Measurements from ENCODE around the gene SLC44A1. TPM values are rescaled to one million over a fixed set of nuclear protein-coding genes. Genes with fewer than 3 reads are reported as not detected.

SLC44A1 gene
- polyA plus RNA-seq, 2 of the 4 experiments (the other 2 are of a cell fraction) = 19.6 to 27.2 TPM

DNA sequence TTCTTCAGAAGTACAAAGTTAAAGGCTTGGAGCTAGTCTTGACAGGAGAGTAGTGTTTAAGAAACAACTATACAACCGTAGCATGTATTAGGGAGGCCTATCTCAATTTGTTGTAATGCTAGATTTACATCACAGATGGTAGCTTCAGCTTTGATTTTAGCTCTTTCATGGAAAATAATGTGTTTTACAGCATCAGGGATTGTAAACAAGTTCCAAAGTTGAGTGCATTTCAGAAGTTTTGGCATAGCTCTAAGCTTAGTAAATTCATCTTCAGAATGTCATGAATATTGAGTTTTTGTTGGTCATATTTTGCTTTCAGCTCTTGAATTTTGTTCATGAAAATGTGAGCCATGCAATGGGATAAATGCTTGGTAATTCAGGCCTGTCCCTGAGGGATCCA is 30.7 kb downstream of the SLC44A1 start:
- Histone ChIP-seq H3K9me3 (no peaks in the 10 kb centered on the region), H3K4me2 (no peak overlapping the region), H3K4me1 (no peaks in the 10 kb centered on the region), H3K4me3 (no peak overlapping the region), H3K27ac (no peak overlapping the region)
- CTCF ChIA-PET = interaction anchor here (0.7 kb wide), 1 partner anchor 74 kb away, joined by 3 read pairs; no protein-coding TSS in a partner anchor
- POLR2A ChIA-PET = no interaction called here
- DNase-seq (ENCODE audit: low read depth in 1 of 2, low spot score in 1 of 2) (no peak), FAIRE-seq (no peak), ATAC-seq (no peak)
- TF ChIP-seq HEYL (CRISPR knock-in tag; IDR thresholded peaks at IDR 0.05) = no peak
- TF ChIP-seq ZC3H11A (IDR thresholded peaks at IDR 0.05) = no peak
- no peak for TF ChIP-seq RAD21 (conservative IDR thresholded peaks at IDR 0.05 in 1 of 2, IDR thresholded peaks at IDR 0.05 in 1 of 2)
- TF ChIP-seq EHF (CRISPR knock-in tag; IDR thresholded peaks at IDR 0.05) = no peak
- no peak for TF ChIP-seq GATA3 (IDR thresholded peaks at IDR 0.05; ENCODE audit: borderline replicate concordance)
- no peak for TF ChIP-seq MAZ (IDR thresholded peaks at IDR 0.05; ENCODE audit: borderline replicate concordance, low read depth, low read length)
- no peak for TF ChIP-seq MAFK (IDR thresholded peaks at IDR 0.05; ENCODE audit: partially characterized antibody)
- WGBS (ENCODE audit: missing lambda C conversion rate) = 76% methylated on average over 1 of the region's 1 CpG

DNA sequence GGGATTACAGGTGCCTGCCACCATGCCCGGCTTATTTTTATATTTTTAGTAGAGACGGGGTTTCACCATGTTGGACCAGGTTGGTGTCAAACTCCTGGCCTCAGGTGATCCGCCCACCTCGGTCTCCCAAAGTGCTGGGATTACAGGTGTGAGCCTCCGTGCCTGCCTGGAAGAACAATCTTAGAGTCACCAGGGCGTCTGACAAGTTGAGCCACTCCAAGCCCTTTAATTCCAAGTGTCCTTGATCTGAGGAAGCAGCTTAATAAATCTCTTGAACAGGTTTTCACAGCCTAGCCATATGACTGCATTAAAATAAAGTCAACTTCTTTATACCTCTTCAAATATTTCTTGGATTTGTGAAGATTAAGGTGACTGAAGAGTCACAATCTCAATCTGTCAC is 31.5 kb downstream of the SLC44A1 start:
- CTCF ChIA-PET = no interaction called here
- TF ChIP-seq JUN (IDR thresholded peaks at IDR 0.05) (no peak), TP53 (CRISPR knock-in tag; IDR thresholded peaks at IDR 0.05) (no peak), SREBF2 (IDR thresholded peaks at IDR 0.05) (no peak), POLR2A (IDR thresholded peaks at IDR 0.05; ENCODE audit: low read length) (no peak), CHD2 (IDR thresholded peaks at IDR 0.05; ENCODE audit: low read length, partially characterized antibody) (no peak), HOXB5 (CRISPR knock-in tag; IDR thresholded peaks at IDR 0.05) (no peak), HDAC2 (IDR thresholded peaks at IDR 0.05) (no peak), EHMT2 (IDR thresholded peaks at IDR 0.05; ENCODE audit: low read depth) (no peak), EHF (CRISPR knock-in tag; IDR thresholded peaks at IDR 0.05) (no peak), NR3C1 (IDR thresholded peaks at IDR 0.05) (no peak), ZFP36 (IDR thresholded peaks at IDR 0.05; ENCODE audit: borderline replicate concordance, partially characterized antibody) (no peak), ZC3H11A (IDR thresholded peaks at IDR 0.05) (no peak), HEYL (CRISPR knock-in tag; IDR thresholded peaks at IDR 0.05) (no peak), HOXA7 (CRISPR knock-in tag; IDR thresholded peaks at IDR 0.05) (no peak), RARB (CRISPR knock-in tag; IDR thresholded peaks at IDR 0.05) (no peak), KDM5A (IDR thresholded peaks at IDR 0.05) (no peak)
- TF ChIP-seq, protein P1, sequence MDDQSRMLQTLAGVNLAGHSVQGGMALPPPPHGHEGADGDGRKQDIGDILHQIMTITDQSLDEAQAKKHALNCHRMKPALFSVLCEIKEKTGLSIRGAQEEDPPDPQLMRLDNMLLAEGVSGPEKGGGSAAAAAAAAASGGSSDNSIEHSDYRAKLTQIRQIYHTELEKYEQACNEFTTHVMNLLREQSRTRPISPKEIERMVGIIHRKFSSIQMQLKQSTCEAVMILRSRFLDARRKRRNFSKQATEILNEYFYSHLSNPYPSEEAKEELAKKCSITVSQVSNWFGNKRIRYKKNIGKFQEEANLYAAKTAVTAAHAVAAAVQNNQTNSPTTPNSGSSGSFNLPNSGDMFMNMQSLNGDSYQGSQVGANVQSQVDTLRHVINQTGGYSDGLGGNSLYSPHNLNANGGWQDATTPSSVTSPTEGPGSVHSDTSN (IDR thresholded peaks at IDR 0.05) = no peak
- TF ChIP-seq, protein P2, sequence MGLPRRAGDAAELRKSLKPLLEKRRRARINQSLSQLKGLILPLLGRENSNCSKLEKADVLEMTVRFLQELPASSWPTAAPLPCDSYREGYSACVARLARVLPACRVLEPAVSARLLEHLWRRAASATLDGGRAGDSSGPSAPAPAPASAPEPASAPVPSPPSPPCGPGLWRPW (IDR thresholded peaks at IDR 0.05) = no peak
- DNase-seq (ENCODE audit: low read depth in 1 of 2, low spot score in 1 of 2) (no peak), FAIRE-seq (no peak), ATAC-seq (no peak)
- no peak overlapping the region for H3K4me2 ChIP-seq
- H3K27ac ChIP-seq = no peak overlapping the region
- WGBS (ENCODE audit: missing lambda C conversion rate) = 82% methylated on average over 6 of the region's 6 CpGs
- H3K9me3 ChIP-seq = no peaks in the 10 kb centered on the region
- POLR2A ChIA-PET = no interaction called here
- H3K4me3 ChIP-seq = no peak overlapping the region
- H3K4me1 ChIP-seq = 0 out of 3 replicates have a peak, but pooled peaks cover 5% of the 10 kb centered on the region

DNA sequence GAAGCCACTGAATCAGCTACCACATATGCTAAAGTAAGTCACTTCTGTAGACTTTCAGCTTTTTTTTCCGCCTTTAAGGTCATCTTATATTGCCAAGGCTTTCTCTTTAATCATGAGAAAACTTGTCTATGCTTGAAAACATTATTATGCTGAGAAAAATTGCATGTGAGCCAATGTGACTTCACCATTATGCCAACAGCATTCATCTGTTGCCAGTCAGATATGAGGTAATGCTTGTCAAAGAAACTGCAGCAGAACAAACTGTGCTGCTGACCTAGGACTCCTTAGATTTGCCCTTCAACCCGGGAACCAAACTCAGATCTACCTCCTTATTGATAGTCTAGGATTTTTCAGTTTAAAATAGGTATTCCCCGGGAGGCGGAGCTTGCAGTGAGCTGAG is 34.3 kb downstream of the SLC44A1 start:
- FAIRE-seq = no peak
- H3K4me1 ChIP-seq = peaks cover 23% of the 10 kb centered on the region
- TF ChIP-seq HDAC2 (IDR thresholded peaks at IDR 0.05) = no peak
- TF ChIP-seq GATA3 (IDR thresholded peaks at IDR 0.05; ENCODE audit: borderline replicate concordance) = no peak
- TF ChIP-seq JUN (IDR thresholded peaks at IDR 0.05) = no peak
- no peak for ATAC-seq
- no peak for DNase-seq (ENCODE audit: low read depth in 1 of 2, low spot score in 1 of 2)
- ChIA-PET POLR2A (no interaction called here), CTCF (interaction anchor here (0.5 to 1.1 kb wide), 2 partner anchors 18 to 27 kb away, joined by 3 to 4 read pairs; no protein-coding TSS in a partner anchor)
- no peak overlapping the region for H3K27ac ChIP-seq
- no peak overlapping the region for H3K4me3 ChIP-seq
- no peak overlapping the region for H3K4me2 ChIP-seq
- 82% methylated on average over 4 of the region's 4 CpGs for WGBS (ENCODE audit: missing lambda C conversion rate)
- H3K9me3 ChIP-seq = no peaks in the 10 kb centered on the region

DNA sequence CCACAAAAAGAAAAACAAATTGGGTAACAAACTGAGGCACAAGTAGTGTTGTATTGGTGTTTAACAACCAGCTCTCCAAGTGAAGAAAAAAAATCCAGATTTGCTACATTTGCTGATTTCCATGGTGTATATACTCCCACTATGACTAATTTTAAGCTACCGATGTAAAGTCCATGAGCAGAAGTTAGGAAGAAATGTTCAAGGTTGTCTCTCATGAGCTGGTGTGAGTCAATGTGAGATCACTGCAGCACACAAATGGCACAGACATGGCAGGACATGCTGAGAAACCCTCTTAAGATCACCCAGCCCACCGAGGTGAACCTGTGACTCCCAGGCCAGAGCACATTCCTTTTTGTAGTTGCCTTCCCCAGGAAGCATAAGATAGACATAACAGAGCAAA is 36.2 kb downstream of the SLC44A1 start:
- ChIA-PET POLR2A (interaction anchor here (0.6 kb wide), 1 partner anchor 34 kb away, joined by 3 read pairs; no protein-coding TSS in a partner anchor), CTCF (interaction anchor here (0.6 kb wide), 1 partner anchor 135 kb away, joined by 5 read pairs; no protein-coding TSS in a partner anchor)
- TF ChIP-seq ESRRA (IDR thresholded peaks at IDR 0.05; ENCODE audit: borderline replicate concordance, low read length) = no peak
- TF ChIP-seq, protein P3, sequence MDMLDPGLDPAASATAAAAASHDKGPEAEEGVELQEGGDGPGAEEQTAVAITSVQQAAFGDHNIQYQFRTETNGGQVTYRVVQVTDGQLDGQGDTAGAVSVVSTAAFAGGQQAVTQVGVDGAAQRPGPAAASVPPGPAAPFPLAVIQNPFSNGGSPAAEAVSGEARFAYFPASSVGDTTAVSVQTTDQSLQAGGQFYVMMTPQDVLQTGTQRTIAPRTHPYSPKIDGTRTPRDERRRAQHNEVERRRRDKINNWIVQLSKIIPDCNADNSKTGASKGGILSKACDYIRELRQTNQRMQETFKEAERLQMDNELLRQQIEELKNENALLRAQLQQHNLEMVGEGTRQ (IDR thresholded peaks at IDR 0.05) = no peak
- no peak for TF ChIP-seq FOSB (CRISPR knock-in tag; IDR thresholded peaks at IDR 0.05)
- no peak for TF ChIP-seq SMC3 (IDR thresholded peaks at IDR 0.05)
- TF ChIP-seq, protein P4, sequence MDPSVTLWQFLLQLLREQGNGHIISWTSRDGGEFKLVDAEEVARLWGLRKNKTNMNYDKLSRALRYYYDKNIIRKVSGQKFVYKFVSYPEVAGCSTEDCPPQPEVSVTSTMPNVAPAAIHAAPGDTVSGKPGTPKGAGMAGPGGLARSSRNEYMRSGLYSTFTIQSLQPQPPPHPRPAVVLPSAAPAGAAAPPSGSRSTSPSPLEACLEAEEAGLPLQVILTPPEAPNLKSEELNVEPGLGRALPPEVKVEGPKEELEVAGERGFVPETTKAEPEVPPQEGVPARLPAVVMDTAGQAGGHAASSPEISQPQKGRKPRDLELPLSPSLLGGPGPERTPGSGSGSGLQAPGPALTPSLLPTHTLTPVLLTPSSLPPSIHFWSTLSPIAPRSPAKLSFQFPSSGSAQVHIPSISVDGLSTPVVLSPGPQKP (IDR thresholded peaks at IDR 0.05; ENCODE audit: low read depth, low read length) = no peak
- TF ChIP-seq JUNB (IDR thresholded peaks at IDR 0.05) = no peak
- TF ChIP-seq GATA3 (IDR thresholded peaks at IDR 0.05; ENCODE audit: borderline replicate concordance) = no peak
- no peak for TF ChIP-seq EHF (CRISPR knock-in tag; IDR thresholded peaks at IDR 0.05)
- no peak overlapping the region for H3K4me3 ChIP-seq
- no peaks in the 10 kb centered on the region for H3K9me3 ChIP-seq
- H3K27ac ChIP-seq = no peak overlapping the region
- H3K4me2 ChIP-seq = no peak overlapping the region
- H3K4me1 ChIP-seq = peaks cover 23% of the 10 kb centered on the region
- peak in 1 of 2 experiments; percentile 34; a peak in 1 of 6 replicates for ATAC-seq
- DNase-seq (ENCODE audit: low read depth in 1 of 2, low spot score in 1 of 2) = peak in 1 of 2 experiments; percentile 23
- no peak for FAIRE-seq
- WGBS (ENCODE audit: missing lambda C conversion rate) = 55% methylated on average over 2 of the region's 2 CpGs
